CD4-positive, alpha-beta memory T cell (primary cell): ENCODE measurements around the gene RAB5A. TPM values are rescaled to one million over a fixed set of nuclear protein-coding genes. Genes with fewer than 3 reads are reported as not detected.

Experiments used
- CTCF ChIA-PET: fragments of 350-600 bp; sonication (Branson Sonifier 250); formaldehyde crosslinking; loops from one replicate; lab custom pipeline; 2021; ENCODE audit warnings: inconsistent platforms; ENCODE audit not compliant: partially characterized antibody; lab: Charles Lee
- POLR2A ChIA-PET: fragments of 350-600 bp; sonication (Branson Sonifier 250); formaldehyde crosslinking; loops from one replicate; lab custom pipeline; 2021; ENCODE audit not compliant: partially characterized antibody; lab: Charles Lee
- DNase-seq, 5 donors: peaks; one replicate each; pipeline versions ENCODE4 v3.0.0 to v3.0.0-alpha.2; 2020 to 2022; ENCODE audit warnings: mixed read lengths in 1 of 5
- H3K27ac ChIP-seq: one replicate; pipeline ENCODE4 v1.7.0; 2013; ENCODE audit warnings: low read depth, low read length
- H3K27me3 ChIP-seq: 2 replicates; pipeline ENCODE4 v1.7.0; 2013; ENCODE audit warnings: mild to moderate bottlenecking, low read length, moderate library complexity; ENCODE audit not compliant: insufficient read depth
- H3K36me3 ChIP-seq: 2 replicates; pipeline ENCODE4 v1.7.0; 2013; ENCODE audit warnings: mild to moderate bottlenecking, low read length, moderate library complexity; ENCODE audit not compliant: insufficient read depth
- H3K4me1 ChIP-seq: 2 replicates; pipeline ENCODE4 v1.7.0; 2013; ENCODE audit warnings: mild to moderate bottlenecking, low read length, moderate library complexity; ENCODE audit not compliant: insufficient read depth
- H3K4me3 ChIP-seq, 2 donors: one replicate each; pipeline ENCODE4 v1.7.0; 2013; ENCODE audit warnings: low read length in 2 of 2, mild to moderate bottlenecking in 1 of 2
- H3K9me3 ChIP-seq, 2 donors: one replicate each; pipeline ENCODE4 v1.7.0; 2013; ENCODE audit warnings: low read length in 2 of 2, control low read depth in 1 of 2; ENCODE audit not compliant: control insufficient read depth in 1 of 2
- H3K27ac Mint-ChIP-seq, 7 donors: one replicate each; pipeline ENCODE4 v1.8.0; 2020 to 2021; ENCODE audit warnings: mixed read lengths in 7 of 7, mild to moderate bottlenecking in 6 of 7, inconsistent platforms in 3 of 7, moderate library complexity in 3 of 7
- H3K27me3 Mint-ChIP-seq, 2 donors: one replicate each; pipeline ENCODE4 v1.8.0; 2020 to 2021; ENCODE audit warnings: mixed read lengths in 2 of 2
- H3K36me3 Mint-ChIP-seq, 2 donors: one replicate each; pipeline ENCODE4 v1.8.0; 2020 to 2021; ENCODE audit warnings: mixed read lengths in 2 of 2, inconsistent platforms in 1 of 2, mild to moderate bottlenecking in 1 of 2
- H3K4me1 Mint-ChIP-seq, 4 donors: one replicate each; pipeline ENCODE4 v1.8.0; 2020 to 2021; ENCODE audit warnings: mixed read lengths in 4 of 4, mild to moderate bottlenecking in 1 of 4
- H3K4me3 Mint-ChIP-seq, 8 donors: one replicate each; pipeline ENCODE4 v1.8.0; 2020 to 2021; ENCODE audit warnings: mixed read lengths in 8 of 8, mild to moderate bottlenecking in 7 of 8, moderate library complexity in 6 of 8, inconsistent platforms in 3 of 8
- H3K9me3 Mint-ChIP-seq, 8 donors: one replicate each; pipeline ENCODE4 v1.8.0; 2020 to 2021; ENCODE audit warnings: mixed read lengths in 8 of 8, mild to moderate bottlenecking in 5 of 8, inconsistent platforms in 3 of 8, moderate library complexity in 1 of 8
- intact Hi-C: fragments of 100-400 bp; cut with micrococcal nuclease; formaldehyde crosslinking; loops from one replicate; pipeline ENCODE4 v1.15.1; 2023
- polyA plus RNA-seq, 2 donors: library from polyadenylated mRNA; unstranded; fragments of 300-500 nt; fragmentation: Illumina TruSeq; gene quantifications; one replicate each; pipeline ENCODE4 v1.2.3, GENCODE V29; 2021
- total RNA-seq, 2 experiments: library from RNA; stranded (reverse); gene quantifications; one replicate each; pipeline ENCODE4 v1.2.3, GENCODE V29; 2021

RAB5A gene
- total and polyA plus RNA-seq, 4 experiments from 2014 or later = 44.3 to 57.1 (median 53.3) TPM

DNA sequence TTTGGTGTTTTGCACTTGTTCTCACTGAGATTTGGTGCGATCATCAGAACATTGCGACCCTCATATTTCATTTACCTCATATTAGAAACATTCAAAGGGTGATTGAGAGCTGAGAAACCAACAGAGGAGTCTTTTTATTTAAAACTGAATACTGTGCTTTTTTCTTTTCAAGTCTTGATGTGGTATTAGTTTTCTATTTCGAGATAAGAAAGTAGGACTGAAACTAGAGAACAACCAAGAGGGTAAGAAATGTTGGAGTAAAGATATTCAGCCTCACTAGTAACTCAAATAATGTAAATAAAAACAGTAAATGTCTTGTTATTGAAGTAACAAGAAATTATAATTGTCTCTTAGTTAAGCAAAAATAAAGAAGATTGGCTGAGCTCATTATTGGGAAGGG lies 39.4 kb upstream of the RAB5A start:
- Histone ChIP-seq H3K4me1 (no peaks in the 10 kb centered on the region), H3K27ac (no peak overlapping the region), H3K4me3 (no peak overlapping the region), H3K9me3 (no peaks in the 10 kb centered on the region), H3K27me3 (no peaks in the 10 kb centered on the region), H3K36me3 (no peaks in the 10 kb centered on the region)
- H3K27ac Mint-ChIP-seq = no peak overlapping the region
- peaks cover 4 to 28% (median 19%) of the 10 kb centered on the region in 8 donors for H3K9me3 Mint-ChIP-seq
- peaks cover 6 to 10% of the 10 kb centered on the region in 2 donors for H3K36me3 Mint-ChIP-seq
- ChIA-PET CTCF (no interaction called here), POLR2A (no interaction called here)
- H3K4me1 Mint-ChIP-seq = no peaks in the 10 kb centered on the region
- no peak for DNase-seq
- intact Hi-C loops = no loop called here
- H3K27me3 Mint-ChIP-seq = no peaks in the 10 kb centered on the region
- H3K4me3 Mint-ChIP-seq = no peak overlapping the region

- intact Hi-C loops = no loop called here
- Mint-ChIP-seq H3K4me3 (no peak overlapping the region), H3K27ac (no peak overlapping the region), H3K9me3 (peaks cover 5 to 32% (median 22%) of the 10 kb centered on the region in 8 donors), H3K27me3 (no peaks in the 10 kb centered on the region), H3K36me3 (peaks cover 6 to 10% of the 10 kb centered on the region in 2 donors), H3K4me1 (no peaks in the 10 kb centered on the region)
- Histone ChIP-seq H3K4me1 (no peaks in the 10 kb centered on the region), H3K27me3 (no peaks in the 10 kb centered on the region), H3K4me3 (no peak overlapping the region), H3K36me3 (no peaks in the 10 kb centered on the region), H3K27ac (no peak overlapping the region), H3K9me3 (no peaks in the 10 kb centered on the region)
- CTCF ChIA-PET = no interaction called here
- DNase-seq = no peak
- POLR2A ChIA-PET = no interaction called here
These were observed 35.4 kb upstream of the RAB5A start for GRCh38 chr3:19911452-19911851.

GRCh38 chr3:19917167-19917566 lies 29.7 kb upstream of the RAB5A start:
- Histone ChIP-seq H3K9me3 (no peaks in the 10 kb centered on the region), H3K4me1 (no peaks in the 10 kb centered on the region), H3K4me3 (no peak overlapping the region), H3K27ac (no peak overlapping the region), H3K27me3 (no peaks in the 10 kb centered on the region), H3K36me3 (no peaks in the 10 kb centered on the region)
- H3K4me3 Mint-ChIP-seq = no peak overlapping the region
- CTCF ChIA-PET = no interaction called here
- DNase-seq = no peak
- no peak overlapping the region for H3K27ac Mint-ChIP-seq
- no peaks in the 10 kb centered on the region for H3K36me3 Mint-ChIP-seq
- H3K27me3 Mint-ChIP-seq = no peaks in the 10 kb centered on the region
- intact Hi-C loops = no loop called here
- POLR2A ChIA-PET = no interaction called here
- no peaks in the 10 kb centered on the region for H3K4me1 Mint-ChIP-seq
- H3K9me3 Mint-ChIP-seq = peaks cover 0 to 12% (median 8%) of the 10 kb centered on the region in 8 donors

DNA sequence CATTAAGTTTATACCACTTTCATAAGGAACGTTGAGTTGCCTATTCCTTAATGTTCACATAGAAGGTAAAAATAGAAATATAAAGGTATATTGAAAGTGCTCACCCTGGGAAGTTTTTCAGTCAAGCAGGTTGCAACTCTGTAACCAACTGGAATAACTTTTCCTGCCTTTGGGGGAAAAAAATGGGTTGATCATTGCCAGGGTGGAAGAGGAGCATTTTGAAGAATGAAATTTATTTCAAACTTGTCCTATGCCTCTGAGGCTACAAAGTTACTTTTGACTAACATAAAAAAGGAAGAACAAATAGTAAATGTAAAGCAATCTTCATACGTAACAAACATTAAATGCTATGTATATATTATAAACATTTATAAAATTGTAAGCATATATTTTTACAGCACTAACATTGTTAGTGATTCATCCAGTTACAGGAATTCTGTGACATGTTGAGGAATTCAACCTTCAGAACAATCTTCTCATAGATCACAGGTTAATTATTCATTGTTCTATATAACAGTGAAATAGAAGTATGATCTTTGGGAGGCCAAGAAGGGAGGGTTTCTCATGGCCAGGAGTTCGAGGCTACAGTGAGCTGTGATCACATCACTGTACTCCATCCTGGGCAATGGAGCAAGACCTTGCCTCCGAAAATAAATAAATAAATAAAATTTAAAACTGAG lies 26.4 kb upstream of the RAB5A start:
- Histone ChIP-seq H3K27me3 (no peaks in the 10 kb centered on the region), H3K36me3 (no peaks in the 10 kb centered on the region), H3K27ac (no peak overlapping the region), H3K4me3 (no peak overlapping the region), H3K9me3 (no peaks in the 10 kb centered on the region), H3K4me1 (no peaks in the 10 kb centered on the region)
- intact Hi-C loops = no loop called here
- CTCF ChIA-PET = no interaction called here
- no peak for DNase-seq
- Mint-ChIP-seq H3K4me1 (no peaks in the 10 kb centered on the region), H3K36me3 (no peaks in the 10 kb centered on the region), H3K27me3 (peaks cover 0 to 3% of the 10 kb centered on the region in 2 donors), H3K9me3 (no peaks in the 10 kb centered on the region), H3K27ac (no peak overlapping the region), H3K4me3 (no peak overlapping the region)
- POLR2A ChIA-PET = no interaction called here

DNA sequence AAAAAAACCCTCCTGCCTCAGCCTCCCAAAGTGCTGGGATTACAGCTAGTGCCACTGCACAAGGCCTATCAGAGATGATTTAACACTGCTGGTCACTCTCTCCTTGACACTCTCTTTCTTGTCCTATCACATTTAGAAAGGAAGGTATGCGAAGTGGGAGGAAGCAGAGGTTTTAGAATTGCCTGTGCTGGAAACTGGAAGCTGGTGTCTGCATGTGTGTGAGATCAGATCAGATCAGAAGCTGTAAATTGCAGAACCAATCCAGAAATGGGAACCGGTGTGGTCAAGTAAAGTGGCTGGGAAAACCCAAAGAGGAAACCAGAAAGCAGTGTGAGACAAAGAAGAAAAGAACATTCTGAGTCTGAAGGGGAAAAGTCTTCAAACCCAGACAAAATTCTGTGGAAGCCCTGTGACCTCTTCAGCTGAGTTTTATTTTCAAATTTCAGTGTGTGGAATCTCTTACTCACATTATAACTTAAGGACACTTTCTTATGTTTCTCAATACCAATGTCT lies 15.7 kb upstream of the RAB5A start:
- no peaks in the 10 kb centered on the region for H3K9me3 ChIP-seq
- no peak overlapping the region for H3K4me3 ChIP-seq
- H3K4me1 Mint-ChIP-seq = peaks cover 4 to 8% (median 5%) of the 10 kb centered on the region in 4 donors
- H3K27me3 Mint-ChIP-seq = peaks cover 8 to 11% of the 10 kb centered on the region in 2 donors
- no peaks in the 10 kb centered on the region for H3K36me3 ChIP-seq
- no peaks in the 10 kb centered on the region for H3K9me3 Mint-ChIP-seq
- no peak for DNase-seq
- H3K36me3 Mint-ChIP-seq = no peaks in the 10 kb centered on the region
- POLR2A ChIA-PET = no interaction called here
- no peaks in the 10 kb centered on the region for H3K27me3 ChIP-seq
- H3K27ac Mint-ChIP-seq = peak overlapping the region in 2 of 7 donors; percentile 39 to 48
- no peak overlapping the region for H3K27ac ChIP-seq
- intact Hi-C loops = no loop called here
- no peaks in the 10 kb centered on the region for H3K4me1 ChIP-seq
- no peak overlapping the region for H3K4me3 Mint-ChIP-seq
- CTCF ChIA-PET = no interaction called here

GRCh38 chr3:19931767-19932188 lies 15.1 kb upstream of the RAB5A start:
- Mint-ChIP-seq H3K27me3 (peaks cover 8 to 11% of the 10 kb centered on the region in 2 donors), H3K27ac (no peak overlapping the region), H3K4me1 (peaks cover 4 to 8% (median 5%) of the 10 kb centered on the region in 4 donors), H3K36me3 (no peaks in the 10 kb centered on the region), H3K9me3 (no peaks in the 10 kb centered on the region), H3K4me3 (no peak overlapping the region)
- CTCF ChIA-PET = no interaction called here
- Histone ChIP-seq H3K4me3 (no peak overlapping the region), H3K27ac (no peak overlapping the region), H3K4me1 (no peaks in the 10 kb centered on the region), H3K27me3 (no peaks in the 10 kb centered on the region), H3K36me3 (no peaks in the 10 kb centered on the region), H3K9me3 (no peaks in the 10 kb centered on the region)
- intact Hi-C loops = no loop called here
- no peak for DNase-seq
- POLR2A ChIA-PET = no interaction called here

- H3K9me3 ChIP-seq = no peaks in the 10 kb centered on the region
- Mint-ChIP-seq H3K36me3 (no peaks in the 10 kb centered on the region), H3K27me3 (peaks cover 8 to 11% of the 10 kb centered on the region in 2 donors), H3K4me1 (peaks cover 4 to 8% (median 5%) of the 10 kb centered on the region in 4 donors), H3K4me3 (no peak overlapping the region), H3K9me3 (no peaks in the 10 kb centered on the region), H3K27ac (no peak overlapping the region)
- no peak overlapping the region for H3K27ac ChIP-seq
- no peaks in the 10 kb centered on the region for H3K27me3 ChIP-seq
- no peak for DNase-seq
- no peak overlapping the region for H3K4me3 ChIP-seq
- intact Hi-C loops = no loop called here
- H3K4me1 ChIP-seq = no peaks in the 10 kb centered on the region
- ChIA-PET CTCF (no interaction called here), POLR2A (no interaction called here)
- no peaks in the 10 kb centered on the region for H3K36me3 ChIP-seq
These were observed 14.5 kb upstream of the RAB5A start for GRCh38 chr3:19932422-19932821.
